Epithelial cell of esophagus (primary cell): ENCODE measurements around the gene SH3GL3.

Experiments
- DNase-seq: peaks from one replicate; pipeline ENCODE4 v3.0.0; 2010; ENCODE audit warnings: low read depth
- H3K4me3 ChIP-seq: 2 replicates; pipeline ENCODE4 v1.5.1; 2011; ENCODE audit warnings: mild to moderate bottlenecking, low read length, control low read depth
- TF ChIP-seq, protein P1 (sequence below): IDR thresholded peaks from 2 replicates; pipeline ENCODE4 v1.5.1; 2011; ENCODE audit warnings: low read depth, mild to moderate bottlenecking, low read length, control low read depth, inconsistent platforms; ENCODE audit not compliant: insufficient read depth; ENCODE audit errors: missing control alignments

Gene SH3GL3

GRCh38 chr15:83655237-83655616, 208.1 kb downstream of the SH3GL3 start:
- H3K4me3 ChIP-seq = no peak overlapping the region
- TF ChIP-seq, protein P1, sequence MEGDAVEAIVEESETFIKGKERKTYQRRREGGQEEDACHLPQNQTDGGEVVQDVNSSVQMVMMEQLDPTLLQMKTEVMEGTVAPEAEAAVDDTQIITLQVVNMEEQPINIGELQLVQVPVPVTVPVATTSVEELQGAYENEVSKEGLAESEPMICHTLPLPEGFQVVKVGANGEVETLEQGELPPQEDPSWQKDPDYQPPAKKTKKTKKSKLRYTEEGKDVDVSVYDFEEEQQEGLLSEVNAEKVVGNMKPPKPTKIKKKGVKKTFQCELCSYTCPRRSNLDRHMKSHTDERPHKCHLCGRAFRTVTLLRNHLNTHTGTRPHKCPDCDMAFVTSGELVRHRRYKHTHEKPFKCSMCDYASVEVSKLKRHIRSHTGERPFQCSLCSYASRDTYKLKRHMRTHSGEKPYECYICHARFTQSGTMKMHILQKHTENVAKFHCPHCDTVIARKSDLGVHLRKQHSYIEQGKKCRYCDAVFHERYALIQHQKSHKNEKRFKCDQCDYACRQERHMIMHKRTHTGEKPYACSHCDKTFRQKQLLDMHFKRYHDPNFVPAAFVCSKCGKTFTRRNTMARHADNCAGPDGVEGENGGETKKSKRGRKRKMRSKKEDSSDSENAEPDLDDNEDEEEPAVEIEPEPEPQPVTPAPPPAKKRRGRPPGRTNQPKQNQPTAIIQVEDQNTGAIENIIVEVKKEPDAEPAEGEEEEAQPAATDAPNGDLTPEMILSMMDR = no peak
- no peak for DNase-seq

- no peak for DNase-seq
- H3K4me3 ChIP-seq = no peak overlapping the region
- TF ChIP-seq, protein P1 = no peak
Observed at GRCh38 chr15:83656192-83656591, 209.1 kb downstream of the SH3GL3 start.

DNA sequence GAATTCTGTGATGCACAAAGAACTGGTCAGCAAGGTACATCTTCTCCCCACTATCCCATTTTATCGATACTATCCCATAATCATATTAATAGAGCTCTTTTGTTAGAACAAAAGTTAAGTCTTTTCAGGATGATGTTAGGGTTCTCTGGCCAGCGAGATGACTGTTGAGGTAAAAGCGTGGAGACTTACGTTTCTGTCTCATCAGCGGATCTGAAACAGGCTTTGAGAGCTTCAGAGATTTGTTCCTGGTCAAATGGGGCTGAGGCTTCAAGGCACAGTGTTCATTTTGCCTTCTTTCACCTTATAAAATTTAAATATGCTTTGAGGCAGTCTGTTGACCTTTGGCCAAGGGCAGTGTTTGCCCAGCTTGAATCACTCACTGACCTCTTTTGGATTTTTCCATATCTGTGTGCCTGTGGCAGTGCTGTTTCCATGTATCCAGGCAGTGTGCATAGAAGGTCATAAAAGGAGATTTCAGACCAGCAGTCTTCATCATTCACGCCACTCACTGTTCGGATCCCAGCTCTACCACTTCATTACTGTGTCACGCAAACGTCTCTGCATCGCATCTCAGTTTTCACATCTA, 209.9 kb downstream of the SH3GL3 start:
- no peak overlapping the region for H3K4me3 ChIP-seq
- TF ChIP-seq, protein P1 = no peak
- DNase-seq = no peak

DNA sequence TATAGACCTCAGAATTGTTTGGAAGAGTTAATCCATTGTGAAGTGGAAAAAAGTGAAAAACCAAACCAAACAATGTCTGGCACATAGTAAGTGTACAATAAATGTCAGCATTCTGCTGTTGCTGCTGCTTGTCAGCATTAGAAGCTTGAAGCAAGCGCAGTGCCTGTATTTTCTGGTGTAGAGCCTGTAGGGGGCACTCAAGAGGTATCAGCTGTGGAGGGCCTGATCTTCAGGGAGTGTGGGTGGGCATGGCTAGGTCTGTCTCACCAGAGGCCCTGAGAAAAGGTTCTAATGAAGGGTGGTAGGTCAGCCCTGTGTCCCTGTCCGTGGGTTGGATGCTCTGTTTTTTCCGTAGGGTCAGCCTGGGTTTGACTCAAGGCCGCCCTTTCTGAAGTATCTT, 210.4 kb downstream of the SH3GL3 start:
- TF ChIP-seq, protein P1 = no peak
- no peak for DNase-seq
- H3K4me3 ChIP-seq = no peak overlapping the region

GRCh38 chr15:83658430-83659416, 211.6 kb downstream of the SH3GL3 start:
- DNase-seq = no peak
- TF ChIP-seq, protein P1 = no peak
- H3K4me3 ChIP-seq = no peak overlapping the region

DNA sequence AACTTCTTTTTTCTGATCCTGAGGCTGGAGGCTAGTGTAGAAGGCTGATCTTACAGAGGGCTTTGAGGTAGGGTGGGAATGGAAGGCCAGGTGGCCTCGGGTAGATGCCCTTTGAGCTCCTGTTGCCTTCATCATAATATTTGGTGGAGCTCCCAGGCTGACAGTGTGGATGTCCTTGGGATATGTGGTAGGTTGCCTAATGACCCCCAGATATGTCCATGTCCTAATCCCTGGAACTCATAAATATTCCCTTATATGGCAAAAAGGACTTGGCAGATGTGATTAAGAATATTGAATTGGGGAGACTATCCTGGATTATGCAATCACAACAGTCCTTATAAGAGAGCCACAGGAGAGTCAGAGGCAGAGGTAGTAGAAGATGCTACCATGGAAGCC, 212.3 kb downstream of the SH3GL3 start:
- no peak for DNase-seq
- no peak overlapping the region for H3K4me3 ChIP-seq
- TF ChIP-seq, protein P1 = no peak
